Measurements from ENCODE around the gene MAEA. TPM values are rescaled to one million over a fixed set of nuclear protein-coding genes. Genes with fewer than 3 reads are reported as not detected.

The MAEA gene
- total and polyA plus RNA-seq, 2 experiments from 2014 or later, result 49.8 to 99.0 TPM

- no peak for DNase-seq (ENCODE audit: low spot score)
- Histone ChIP-seq H4K20me1 (replicated peaks; ENCODE audit: insufficient read depth) (peaks cover 4% of the 10 kb centered on the region), H3K4me1 (ENCODE audit: insufficient read depth) (no peaks in the 10 kb centered on the region), H3K4me2 (no peak overlapping the region), H3K36me3 (ENCODE audit: insufficient read depth) (peaks cover 20% of the 10 kb centered on the region), H3K4me3 (no peak overlapping the region), H3K27ac (ENCODE audit: low read depth) (no peak overlapping the region), H2AFZ (no peak overlapping the region), H3K9me2 (ENCODE audit: insufficient read depth) (no peaks in the 10 kb centered on the region), H3K27me3 (ENCODE audit: insufficient read depth) (no peaks in the 10 kb centered on the region), H3F3A (replicated peaks; ENCODE audit: low read depth) (0 out of 2 replicates have a peak, but pooled peaks cover 3% of the 10 kb centered on the region), H3K79me2 (replicated peaks; ENCODE audit: insufficient read depth) (peaks cover 25% of the 10 kb centered on the region)
- no peaks in the 10 kb centered on the region for H3K27me3 Mint-ChIP-seq (ENCODE audit: insufficient read depth, low read depth, poor library complexity)
- H3K4me3 Mint-ChIP-seq, result no peak overlapping the region
- TF ChIP-seq ZNF462 (CRISPR knock-in tag; IDR thresholded peaks at IDR 0.05) (no peak), ETS1 (IDR thresholded peaks at IDR 0.05) (no peak), EZH2phosphoT487 (IDR thresholded peaks at IDR 0.05; ENCODE audit: unreplicated experiment) (no peak), NANOG (IDR thresholded peaks at IDR 0.05; ENCODE audit: borderline replicate concordance) (no peak), CTCF (conservative IDR thresholded peaks at IDR 0.05; ENCODE audit: low read depth in 2 of 2) (no peak), JUNB (IDR thresholded peaks at IDR 0.05; ENCODE audit: unreplicated experiment) (no peak), ZNF114 (CRISPR knock-in tag; IDR thresholded peaks at IDR 0.05) (no peak), REST (IDR thresholded peaks at IDR 0.05; ENCODE audit: unreplicated experiment) (no peak), POLR2AphosphoS5 (IDR thresholded peaks at IDR 0.05; ENCODE audit: low read depth) (no peak), CREB1 (CRISPR knock-in tag; IDR thresholded peaks at IDR 0.05; ENCODE audit: low read depth) (no peak), EZH2 (IDR thresholded peaks at IDR 0.05; ENCODE audit: low read depth, unreplicated experiment) (no peak), ZNF331 (CRISPR knock-in tag; IDR thresholded peaks at IDR 0.05; ENCODE audit: low read depth) (no peak), STAT1 (IDR thresholded peaks at IDR 0.05; ENCODE audit: unreplicated experiment) (no peak)
- peaks cover 86% of the 10 kb centered on the region for H3K36me3 Mint-ChIP-seq (ENCODE audit: low read depth)
- peaks cover 6% of the 10 kb centered on the region; the same call in 2 of the 3 replicates for H3K9me3 Mint-ChIP-seq
- ATAC-seq, result no peak
- H3K27ac Mint-ChIP-seq, result no peak overlapping the region; the same call in 1 of the 2 replicates
- H3K4me1 Mint-ChIP-seq, result peaks cover 7% of the 10 kb centered on the region
Measured at GRCh38 chr4:1317177-1318045, 27.7 kb downstream of the MAEA start.
